ENCODE data around the gene SEC61A1. TPM values are rescaled to one million over a fixed set of nuclear protein-coding genes. Genes with fewer than 3 reads are reported as not detected.
A peak's percentile ranks its signal among the peaks of the same experiment; 100 is the strongest.

The SEC61A1 gene
- total RNA-seq, 1 donor from 2014 or later: 63.4 TPM

DNA sequence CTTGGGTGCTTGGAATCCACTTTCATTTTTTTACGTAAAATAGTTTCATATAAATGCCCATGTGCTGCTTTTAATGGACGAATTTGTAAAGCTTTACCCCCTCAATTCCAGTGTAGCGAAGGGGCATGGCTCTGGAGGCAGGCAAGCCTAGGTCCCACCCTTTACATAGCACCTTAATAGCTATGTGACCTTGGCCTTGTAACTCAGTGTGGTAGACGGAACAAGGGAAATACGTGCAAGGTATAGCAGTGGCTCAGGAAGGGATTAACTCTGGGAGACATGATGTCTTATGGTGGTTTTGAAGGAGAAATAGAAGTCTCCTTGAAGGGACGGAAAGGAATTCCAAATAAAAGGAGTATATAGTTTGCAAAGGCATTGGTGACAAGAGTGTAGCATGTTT is 1.4 kb downstream of the SEC61A1 start:
- no peak for DNase-seq
- no peak for ATAC-seq
- intact Hi-C loops (cut with micrococcal nuclease): no loop called here

DNA sequence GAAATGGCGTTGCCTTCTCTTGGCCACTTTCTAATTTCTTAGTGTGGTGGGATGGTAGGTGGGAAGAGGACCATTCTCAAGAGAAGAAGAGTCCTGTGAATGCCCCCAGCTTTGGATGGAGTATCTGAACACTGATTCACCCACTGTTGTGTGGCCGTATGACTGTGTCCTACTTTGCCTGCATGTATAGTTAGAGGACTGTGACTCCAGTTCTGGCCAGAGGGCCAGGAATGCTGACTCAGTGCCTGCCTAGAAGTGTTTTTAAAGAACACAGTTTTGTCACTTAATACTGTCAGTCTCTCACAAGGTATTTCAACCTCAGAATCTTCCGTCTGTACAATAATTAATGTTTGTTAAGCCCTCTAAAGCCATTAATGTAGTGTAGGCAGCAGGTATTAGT is 2.1 kb downstream of the SEC61A1 start:
- no peak for ATAC-seq
- intact Hi-C loops (cut with micrococcal nuclease): no loop called here
- DNase-seq: no peak

DNA sequence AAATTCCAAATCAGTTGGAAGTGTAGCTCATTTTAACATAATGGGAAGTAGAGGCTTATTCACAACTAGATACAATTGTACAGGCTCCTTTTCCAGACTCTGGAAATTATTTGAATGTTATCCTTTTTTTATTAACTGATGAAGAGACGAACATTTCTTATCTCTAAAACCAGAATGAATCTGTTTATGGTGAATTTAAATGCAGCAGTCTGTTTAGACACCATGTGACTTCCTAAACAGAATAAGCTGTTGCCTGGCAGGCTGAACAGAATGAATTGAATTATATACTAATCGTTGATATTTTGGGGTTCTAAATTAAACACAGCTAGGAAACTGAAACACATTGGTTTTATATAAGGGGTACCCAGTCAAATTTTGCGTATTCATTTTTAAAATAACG is 4.0 kb downstream of the SEC61A1 start:
- DNase-seq: no peak
- no peak for ATAC-seq
- intact Hi-C loops (cut with micrococcal nuclease): no loop called here

DNA sequence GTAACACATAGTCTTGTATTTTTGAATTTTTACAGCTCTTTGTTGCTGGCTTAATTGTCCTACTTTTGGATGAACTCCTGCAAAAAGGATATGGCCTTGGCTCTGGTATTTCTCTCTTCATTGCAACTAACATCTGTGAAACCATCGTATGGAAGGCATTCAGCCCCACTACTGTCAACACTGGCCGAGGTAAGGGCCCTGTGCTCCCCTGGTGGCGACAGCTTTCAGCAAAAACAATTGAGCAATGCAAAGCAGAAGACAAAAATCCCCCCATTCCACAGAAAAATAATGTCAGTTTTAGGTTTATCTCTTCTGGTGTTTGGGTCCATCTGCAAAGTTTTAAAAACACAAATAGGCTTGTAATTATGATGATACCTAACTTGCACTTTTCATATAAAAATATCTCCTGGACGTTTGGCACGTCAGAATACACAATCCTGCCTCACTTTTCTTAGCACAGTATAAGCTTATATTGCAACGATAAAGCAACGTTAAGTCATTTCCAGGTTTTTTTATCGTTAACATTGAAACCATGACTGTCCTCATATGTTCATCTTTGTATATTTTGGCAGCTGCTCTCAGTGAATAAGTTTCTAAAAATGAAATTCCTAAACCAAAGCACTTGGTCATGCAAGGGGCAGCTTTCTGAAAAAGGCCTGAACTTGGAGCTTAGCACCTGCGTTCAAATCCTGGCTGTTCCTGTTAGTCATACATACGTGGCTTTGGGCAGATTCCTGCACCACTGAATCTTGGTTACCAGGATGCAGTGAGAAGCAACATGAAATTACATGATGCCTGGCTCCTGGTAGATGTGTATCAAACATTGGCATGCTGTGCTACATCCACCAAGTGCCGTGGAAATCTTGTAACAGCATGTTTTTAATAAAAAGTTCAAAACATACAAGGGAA is 8.5 kb downstream of the SEC61A1 start:
- DNase-seq: no peak
- intact Hi-C loops (cut with micrococcal nuclease): no loop called here
- no peak for ATAC-seq

DNA sequence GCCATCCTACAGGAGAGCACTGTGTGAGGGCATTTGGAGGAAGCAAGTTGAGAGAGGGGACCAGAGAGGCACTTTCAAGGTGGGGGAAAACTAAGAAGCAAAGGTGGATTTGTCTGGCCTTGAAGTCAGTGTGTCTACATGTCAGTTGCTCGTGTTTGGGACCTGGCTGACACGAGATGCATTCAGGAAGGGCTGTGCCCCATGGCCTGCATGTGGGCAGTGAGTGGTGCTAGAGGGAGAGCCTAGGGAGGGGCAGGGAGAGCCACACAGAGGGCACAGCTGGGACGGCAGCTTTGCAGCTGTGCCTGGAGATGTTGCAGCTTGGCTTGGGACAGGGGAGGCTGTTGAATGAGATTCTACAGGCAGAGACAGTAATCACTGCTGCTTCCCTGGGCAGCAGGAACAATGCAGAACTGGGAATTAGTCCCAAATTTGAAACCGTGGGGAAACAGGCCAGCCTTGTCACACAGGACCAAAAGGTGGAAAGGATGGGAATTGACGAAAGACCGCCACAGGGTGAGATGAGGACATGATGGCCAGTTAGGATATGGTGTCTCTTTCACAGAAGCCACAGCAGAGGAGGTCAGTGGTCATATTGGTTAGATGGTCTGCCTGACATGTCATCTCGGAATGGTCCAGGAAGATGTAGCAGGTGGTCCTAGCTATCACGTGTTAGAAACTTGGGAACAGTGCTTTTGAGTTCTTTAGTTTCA is 10.0 kb downstream of the SEC61A1 start:
- ATAC-seq (no peak), DNase-seq (no peak)
- intact Hi-C loops (cut with micrococcal nuclease): no loop called here

DNA sequence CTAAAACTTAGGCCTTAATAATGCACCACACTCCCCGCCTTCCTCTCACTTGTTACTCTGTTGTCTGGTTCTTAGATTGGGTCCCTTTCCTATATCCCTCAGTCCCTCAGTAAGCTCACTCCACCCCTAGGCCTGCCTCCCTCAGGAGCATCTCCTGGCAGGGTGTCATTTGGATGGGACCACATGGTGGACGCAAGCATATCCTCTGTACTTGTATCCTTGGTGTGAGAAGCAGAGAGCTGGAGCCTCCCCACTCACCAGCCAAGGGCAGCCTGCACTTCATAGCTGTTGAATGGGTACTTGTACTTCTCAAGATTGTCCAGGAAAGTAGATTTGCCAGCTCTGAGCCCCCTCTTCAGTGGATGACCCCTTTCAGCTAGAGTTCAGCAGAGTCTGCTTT is 11.6 kb downstream of the SEC61A1 start:
- intact Hi-C loops (cut with micrococcal nuclease): no loop called here
- no peak for DNase-seq
- no peak for ATAC-seq

DNA sequence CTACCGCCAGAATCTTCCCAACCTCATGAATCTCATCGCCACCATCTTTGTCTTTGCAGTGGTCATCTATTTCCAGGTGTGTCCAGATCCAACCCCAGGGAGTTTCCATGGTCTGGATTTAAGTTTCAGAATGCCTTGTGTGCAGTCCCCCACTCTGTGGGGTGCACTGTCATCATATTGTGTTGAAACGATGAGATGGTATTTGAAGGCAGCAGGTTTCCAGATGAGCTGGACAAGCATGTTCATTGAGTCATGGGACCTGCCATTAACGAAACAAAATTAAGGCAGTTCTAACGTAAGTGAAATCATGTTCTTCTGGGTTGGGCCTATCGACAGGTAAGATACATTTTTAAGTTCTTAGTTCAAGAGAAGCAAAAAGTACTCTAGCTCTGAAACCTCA is 12.7 kb downstream of the SEC61A1 start:
- DNase-seq (no peak), ATAC-seq (no peak)
- intact Hi-C loops (cut with micrococcal nuclease): no loop called here

DNA sequence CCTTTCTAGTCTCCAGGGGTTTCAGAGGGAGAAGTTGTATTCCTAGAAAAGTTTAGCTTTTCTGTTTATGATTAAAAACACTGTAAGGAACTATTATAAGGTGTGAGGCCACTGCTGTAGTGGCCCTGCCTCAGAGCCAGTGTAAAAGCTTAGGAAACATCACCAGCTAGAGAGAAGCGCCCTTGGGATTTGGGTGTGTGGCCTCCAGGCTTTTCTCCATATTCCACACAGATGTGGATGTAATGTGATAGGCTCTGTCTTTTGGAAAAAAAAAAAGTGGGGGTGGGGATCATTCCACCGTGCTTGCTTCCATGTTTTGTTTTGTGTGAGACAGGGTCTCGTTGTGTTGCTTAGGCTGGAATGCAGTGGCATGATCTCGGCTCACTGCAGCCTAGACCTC is 13.9 kb downstream of the SEC61A1 start:
- DNase-seq (no peak), ATAC-seq (no peak)

DNA sequence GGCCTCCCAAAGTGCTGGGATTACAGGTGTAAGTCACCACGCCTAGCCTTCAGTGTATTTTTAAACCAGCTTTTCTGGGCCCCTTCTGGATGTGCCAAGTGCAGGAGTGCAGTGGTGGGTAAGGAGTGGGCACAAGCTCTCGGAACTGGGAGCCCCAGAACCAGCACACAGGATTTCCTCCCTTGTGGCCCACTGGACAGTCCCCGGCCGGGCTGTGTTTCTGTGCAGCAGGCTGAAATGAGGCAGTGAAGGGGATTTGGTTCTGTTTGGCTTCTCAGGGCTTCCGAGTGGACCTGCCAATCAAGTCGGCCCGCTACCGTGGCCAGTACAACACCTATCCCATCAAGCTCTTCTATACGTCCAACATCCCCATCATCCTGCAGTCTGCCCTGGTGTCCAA is 14.4 kb downstream of the SEC61A1 start:
- ATAC-seq (no peak), DNase-seq (no peak)
- intact Hi-C loops (cut with micrococcal nuclease): no loop called here

More for the DNA sequence above, 13.9 kb downstream of the SEC61A1 start:
- intact Hi-C loops (cut with micrococcal nuclease): no loop called here

DNA sequence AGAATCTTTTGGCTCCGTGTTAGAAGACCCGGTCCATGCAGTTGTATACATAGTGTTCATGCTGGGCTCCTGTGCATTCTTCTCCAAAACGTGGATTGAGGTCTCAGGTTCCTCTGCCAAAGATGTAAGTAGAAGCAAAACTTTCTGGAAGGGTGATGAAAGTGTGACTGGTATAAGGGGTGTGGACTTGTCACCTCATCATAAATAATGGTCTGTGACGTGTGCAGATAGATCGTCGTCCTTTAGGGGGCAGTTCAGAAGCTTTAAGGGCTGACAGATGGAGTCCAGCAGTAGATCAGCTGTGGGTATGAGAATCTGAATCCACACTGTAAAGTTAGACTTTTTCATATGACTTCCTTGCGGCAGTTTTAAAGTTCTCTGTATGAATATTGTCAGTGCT is 15.3 kb downstream of the SEC61A1 start:
- DNase-seq (no peak), ATAC-seq (no peak)
- intact Hi-C loops (cut with micrococcal nuclease): no loop called here

DNA sequence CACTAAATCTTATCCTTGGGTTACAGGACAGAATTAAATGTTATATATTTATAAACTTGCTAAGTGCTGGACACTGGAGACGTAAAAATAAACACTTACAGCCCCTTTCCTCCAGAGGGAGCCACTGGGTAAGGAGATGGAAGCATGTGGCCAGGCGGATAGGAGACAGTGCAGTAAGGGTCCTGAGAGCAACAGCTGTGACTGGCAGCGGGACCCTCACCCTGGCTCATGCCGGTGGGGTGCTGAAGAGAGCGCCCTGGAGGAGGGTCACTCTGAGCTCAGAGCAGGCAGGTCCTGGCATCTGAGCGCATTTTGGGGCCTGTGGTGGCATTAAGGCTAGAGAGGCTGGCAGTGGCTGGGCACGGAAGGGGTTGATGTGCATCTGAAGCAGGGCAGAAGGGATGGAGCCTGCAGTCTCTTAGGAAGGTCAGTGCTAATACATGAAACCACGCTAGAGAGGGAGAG is 16.0 kb downstream of the SEC61A1 start:
- DNase-seq: no peak
- intact Hi-C loops (cut with micrococcal nuclease): no loop called here
- ATAC-seq: peak; percentile 8

DNA sequence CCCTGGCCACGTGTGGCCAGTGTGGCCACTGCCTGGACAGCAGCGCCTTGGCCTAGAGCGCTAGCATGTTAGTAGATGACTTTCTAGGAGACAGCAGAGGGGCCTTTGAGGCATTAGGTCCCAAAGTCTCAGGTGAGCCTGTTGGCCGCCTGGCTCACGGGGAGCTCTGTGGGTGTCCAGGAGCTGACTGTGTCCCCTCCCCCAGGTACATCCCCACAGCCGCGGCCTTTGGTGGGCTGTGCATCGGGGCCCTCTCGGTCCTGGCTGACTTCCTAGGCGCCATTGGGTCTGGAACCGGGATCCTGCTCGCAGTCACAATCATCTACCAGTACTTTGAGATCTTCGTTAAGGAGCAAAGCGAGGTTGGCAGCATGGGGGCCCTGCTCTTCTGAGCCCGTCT is 17.0 kb downstream of the SEC61A1 start:
- DNase-seq (no peak), ATAC-seq (no peak)
- intact Hi-C loops (cut with micrococcal nuclease): no loop called here

DNA sequence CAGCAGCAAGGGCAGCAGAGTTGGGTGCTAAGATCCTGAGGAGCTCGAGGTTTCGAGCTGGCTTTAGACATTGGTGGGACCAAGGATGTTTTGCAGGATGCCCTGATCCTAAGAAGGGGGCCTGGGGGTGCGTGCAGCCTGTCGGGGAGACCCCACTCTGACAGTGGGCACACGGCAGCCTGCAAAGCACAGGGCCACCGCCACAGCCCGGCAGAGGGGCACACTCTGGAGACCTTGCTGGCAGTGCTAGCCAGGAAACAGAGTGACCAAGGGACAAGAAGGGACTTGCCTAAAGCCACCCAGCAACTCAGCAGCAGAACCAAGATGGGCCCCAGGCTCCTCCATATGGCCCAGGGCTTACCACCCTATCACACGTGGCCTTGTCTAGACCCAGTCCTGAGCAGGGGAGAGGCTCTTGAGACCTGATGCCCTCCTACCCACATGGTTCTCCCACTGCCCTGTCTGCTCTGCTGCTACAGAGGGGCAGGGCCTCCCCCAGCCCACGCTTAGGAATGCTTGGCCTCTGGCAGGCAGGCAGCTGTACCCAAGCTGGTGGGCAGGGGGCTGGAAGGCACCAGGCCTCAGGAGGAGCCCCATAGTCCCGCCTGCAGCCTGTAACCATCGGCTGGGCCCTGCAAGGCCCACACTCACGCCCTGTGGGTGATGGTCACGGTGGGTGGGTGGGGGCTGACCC is 18.8 kb downstream of the SEC61A1 start:
- ATAC-seq (no peak), DNase-seq (no peak)
- intact Hi-C loops (cut with micrococcal nuclease): loop anchor here (10.0 kb wide), 1 partner anchor 424 kb away; the partner anchor contains the start of gene GATA2

DNA sequence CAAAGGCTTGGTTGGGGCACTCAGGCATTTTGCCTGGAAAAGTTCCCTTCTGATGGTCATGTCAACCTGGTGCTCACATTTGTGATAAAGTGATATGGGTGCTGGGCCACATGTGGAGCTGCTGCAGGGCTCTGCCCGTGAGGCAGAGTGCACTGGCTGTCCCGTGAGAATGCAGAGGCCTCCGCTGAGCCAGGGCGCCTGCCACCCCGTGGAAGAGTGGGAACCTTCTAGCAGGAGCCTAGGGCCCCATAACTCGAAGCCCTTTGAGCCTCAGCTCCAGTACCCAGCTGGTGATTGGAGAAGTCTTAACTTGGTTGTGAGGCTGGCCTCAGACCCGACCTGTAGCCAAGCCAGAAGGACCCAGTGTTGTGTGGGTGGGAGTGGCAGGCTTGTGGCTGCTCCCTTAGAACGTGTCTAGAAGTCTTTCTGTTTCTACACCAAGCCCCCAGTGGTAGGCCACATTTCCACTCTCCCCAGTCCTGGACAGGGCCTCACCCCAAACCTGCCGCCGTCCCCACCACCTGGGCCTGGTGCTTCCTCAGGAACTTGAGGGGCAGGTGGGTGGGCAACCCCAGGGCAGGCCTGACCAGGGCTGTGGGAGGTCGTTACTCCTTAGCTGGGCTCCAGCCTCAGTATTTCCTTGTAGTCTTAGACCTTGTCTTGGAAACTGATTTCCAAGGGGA is 19.7 kb downstream of the SEC61A1 start:
- intact Hi-C loops (cut with micrococcal nuclease): loop anchor here (10.0 kb wide), 1 partner anchor 423 kb away; the partner anchor contains the start of gene GATA2
- DNase-seq: no peak
- ATAC-seq: no peak

DNA sequence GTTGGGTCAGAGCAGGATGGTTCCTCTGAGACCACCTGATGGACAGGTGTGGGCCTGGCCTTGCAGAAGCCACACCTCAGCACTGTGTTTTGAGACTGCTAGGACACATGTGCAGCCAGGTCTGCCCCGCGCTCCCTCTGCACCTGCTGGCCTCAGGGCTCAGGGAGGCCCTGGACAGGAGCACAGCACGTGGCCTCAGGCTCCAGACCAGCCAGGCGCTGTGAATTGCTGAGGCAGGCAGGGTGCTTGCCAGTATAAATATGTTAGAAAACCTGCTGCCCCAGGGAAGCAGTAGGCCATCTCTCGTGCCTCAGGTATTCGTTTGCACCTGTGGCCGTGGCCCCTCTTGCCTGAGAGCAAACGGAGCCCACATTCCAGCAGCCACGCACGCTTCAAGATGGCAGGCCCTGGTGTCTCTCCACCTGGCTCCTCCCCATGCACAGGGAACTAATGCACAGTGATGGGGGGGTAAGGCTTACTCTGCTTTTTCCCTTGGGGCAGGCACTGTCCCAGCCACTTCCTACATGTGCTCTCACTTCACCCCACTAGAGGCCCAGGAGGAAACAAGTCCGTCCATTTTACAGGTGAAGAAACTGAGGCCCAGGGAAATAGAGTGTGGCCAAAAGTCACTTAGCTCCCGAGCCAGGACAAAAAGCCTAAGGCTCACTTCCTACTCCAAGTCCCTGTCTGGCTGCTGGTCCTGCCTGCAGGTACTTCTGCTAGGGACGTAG is 20.4 kb downstream of the SEC61A1 start:
- no peak for DNase-seq
- intact Hi-C loops (cut with micrococcal nuclease): loop anchor here (10.0 kb wide), 1 partner anchor 422 kb away; the partner anchor contains the start of gene GATA2
- no peak for ATAC-seq

DNA sequence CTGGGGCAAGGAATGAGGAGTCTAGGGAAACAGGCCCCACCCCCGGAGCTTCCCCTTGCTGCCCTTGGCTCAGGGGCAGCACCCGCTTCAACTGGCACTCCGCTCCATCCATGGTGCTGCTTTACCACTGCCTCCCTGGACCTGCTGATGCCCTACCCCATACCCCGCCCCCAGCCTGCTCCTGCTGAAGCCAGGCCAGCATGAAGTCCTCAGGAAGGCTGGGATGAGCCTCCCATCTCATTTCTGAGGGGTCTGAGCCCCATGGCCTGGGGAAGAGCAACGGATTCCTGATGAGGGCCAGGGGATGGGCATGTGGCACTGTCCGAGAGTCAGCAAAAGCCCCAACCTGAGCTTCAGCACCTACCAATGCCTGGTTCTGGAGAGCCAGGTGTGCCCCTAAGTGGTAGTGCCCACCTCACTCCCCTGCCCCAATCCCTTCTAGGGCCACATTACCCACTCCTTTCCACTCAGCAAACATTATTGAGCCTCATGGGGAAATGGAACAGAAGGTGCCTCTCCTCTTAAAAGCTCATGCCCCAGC is 21.0 kb downstream of the SEC61A1 start:
- intact Hi-C loops (cut with micrococcal nuclease): loop anchor here (10.0 kb wide), 1 partner anchor 422 kb away; the partner anchor contains the start of gene GATA2
- ATAC-seq: no peak
- DNase-seq: no peak

DNA sequence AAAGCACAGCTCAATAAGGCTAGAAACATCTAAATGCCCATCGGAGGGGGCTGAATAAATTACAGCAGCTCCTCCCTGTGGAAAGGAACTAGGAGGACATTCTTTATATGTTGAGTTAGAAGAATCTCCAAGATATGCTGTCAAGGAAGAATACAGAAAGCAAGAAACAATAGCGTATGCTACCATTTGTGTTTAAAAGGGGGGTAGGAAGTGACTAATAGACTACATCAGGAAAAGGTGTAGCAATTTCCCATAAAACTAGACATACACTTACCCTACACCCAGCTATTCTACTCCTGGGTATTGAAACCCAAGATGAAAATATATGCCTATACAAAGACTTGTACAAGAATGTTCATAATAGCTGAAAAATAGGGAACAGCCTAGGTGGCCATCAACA is 21.6 kb downstream of the SEC61A1 start:
- intact Hi-C loops (cut with micrococcal nuclease): loop anchor here (10.0 kb wide), 1 partner anchor 421 kb away; the partner anchor contains the start of gene GATA2
- DNase-seq: no peak

More for the DNA sequence above, 21.6 kb downstream of the SEC61A1 start:
- ATAC-seq: no peak

All from left ventricle myocardium superior (tissue), 1 donor.